Ascending aorta (tissue), 2 donors: ENCODE results near the gene ALOX15B. TPM values are rescaled to one million over a fixed set of nuclear protein-coding genes. Genes with fewer than 3 reads are reported as not detected.

Experiments used
- DNase-seq, 2 donors: peaks; one replicate each; pipeline ENCODE4 v3.0.0-alpha.2; 2019; ENCODE audit warnings: low spot score in 2 of 2
- H3K27ac ChIP-seq, 2 donors: fragments of 200-600 bp; sonication (generic); one replicate each; pipeline ENCODE4 v1.5.1; 2016 to 2017; ENCODE audit warnings: mild to moderate bottlenecking in 1 of 2
- H3K27me3 ChIP-seq: fragments of 200-600 bp; sonication (generic); one replicate; pipeline ENCODE4 v1.5.1; 2017
- H3K36me3 ChIP-seq, 2 donors: fragments of 200-600 bp; sonication (generic); one replicate each; pipeline ENCODE4 v1.5.1; 2016
- H3K4me1 ChIP-seq, 2 donors: fragments of 200-600 bp; sonication (generic); one replicate each; pipeline ENCODE4 v1.5.1; 2016 to 2017; ENCODE audit warnings: mild to moderate bottlenecking in 1 of 2
- H3K4me3 ChIP-seq, 2 donors: fragments of 200-600 bp; sonication (generic); one replicate each; pipeline ENCODE4 v1.5.1; 2016 to 2017; ENCODE audit warnings: mild to moderate bottlenecking in 1 of 2
- H3K9me3 ChIP-seq, 2 donors: fragments of 200-600 bp; sonication (generic); one replicate each; pipeline ENCODE4 v1.5.1; 2016
- intact Hi-C: fragments of 100-400 bp; cut with DNase I; formaldehyde crosslinking; loops from one replicate; pipeline ENCODE4 v1.15.1; 2023
- total RNA-seq: library from RNA; depleted of rRNA; stranded (reverse); fragments of >200 nt; gene quantifications from one replicate; pipeline ENCODE4 v1.1.0, GENCODE V29; 2016
- TF ChIP-seq, protein P1 (sequence below), 3 experiments: fragments of 200-600 bp in 2 of 3; fragments of 450-650 bp in 1 of 3; sonication (generic) in 2 of 3; IDR thresholded peaks; one replicate each; pipeline ENCODE4 v1.5.1; 2016 to 2019; ENCODE audit warnings: antibody characterized with exemption in 3 of 3, mild to moderate bottlenecking in 1 of 3, moderate library complexity in 1 of 3

ALOX15B gene
- total RNA-seq, 1 donor from 2014 or later, result 2.3 TPM

- Histone ChIP-seq H3K4me1 (no peaks in the 10 kb centered on the region), H3K4me3 (no peak overlapping the region), H3K27me3 (no peaks in the 10 kb centered on the region), H3K36me3 (no peaks in the 10 kb centered on the region), H3K9me3 (no peaks in the 10 kb centered on the region), H3K27ac (no peak overlapping the region)
- intact Hi-C loops, result no loop called here
- DNase-seq, result no peak
- TF ChIP-seq, protein P1, sequence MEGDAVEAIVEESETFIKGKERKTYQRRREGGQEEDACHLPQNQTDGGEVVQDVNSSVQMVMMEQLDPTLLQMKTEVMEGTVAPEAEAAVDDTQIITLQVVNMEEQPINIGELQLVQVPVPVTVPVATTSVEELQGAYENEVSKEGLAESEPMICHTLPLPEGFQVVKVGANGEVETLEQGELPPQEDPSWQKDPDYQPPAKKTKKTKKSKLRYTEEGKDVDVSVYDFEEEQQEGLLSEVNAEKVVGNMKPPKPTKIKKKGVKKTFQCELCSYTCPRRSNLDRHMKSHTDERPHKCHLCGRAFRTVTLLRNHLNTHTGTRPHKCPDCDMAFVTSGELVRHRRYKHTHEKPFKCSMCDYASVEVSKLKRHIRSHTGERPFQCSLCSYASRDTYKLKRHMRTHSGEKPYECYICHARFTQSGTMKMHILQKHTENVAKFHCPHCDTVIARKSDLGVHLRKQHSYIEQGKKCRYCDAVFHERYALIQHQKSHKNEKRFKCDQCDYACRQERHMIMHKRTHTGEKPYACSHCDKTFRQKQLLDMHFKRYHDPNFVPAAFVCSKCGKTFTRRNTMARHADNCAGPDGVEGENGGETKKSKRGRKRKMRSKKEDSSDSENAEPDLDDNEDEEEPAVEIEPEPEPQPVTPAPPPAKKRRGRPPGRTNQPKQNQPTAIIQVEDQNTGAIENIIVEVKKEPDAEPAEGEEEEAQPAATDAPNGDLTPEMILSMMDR (IDR thresholded peaks at IDR 0.05), result no peak
These were observed 43.1 kb upstream of the ALOX15B start for GRCh38 chr17:7995724-7996123.

DNA sequence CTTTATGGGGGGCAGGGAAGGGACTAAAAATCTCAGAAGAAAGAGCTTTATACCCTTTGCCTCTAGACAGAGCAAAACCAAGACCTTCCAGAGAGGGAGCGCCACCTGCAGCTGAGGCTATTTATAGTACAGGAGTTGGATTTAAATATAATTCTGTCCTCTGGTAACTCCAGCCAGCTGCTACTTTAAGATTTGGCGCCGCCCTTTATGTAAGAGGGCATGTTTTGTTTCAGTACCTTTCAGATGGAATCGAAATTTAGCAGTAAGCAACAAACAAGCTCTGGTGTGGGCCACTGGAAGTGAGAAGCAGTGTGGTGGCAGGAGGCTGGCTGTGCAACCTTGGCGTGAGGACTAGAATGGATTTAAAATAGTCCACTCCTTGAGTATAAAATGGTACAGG is 41.7 kb upstream of the ALOX15B start:
- no peaks in the 10 kb centered on the region for H3K27me3 ChIP-seq
- no peak for DNase-seq

DNA sequence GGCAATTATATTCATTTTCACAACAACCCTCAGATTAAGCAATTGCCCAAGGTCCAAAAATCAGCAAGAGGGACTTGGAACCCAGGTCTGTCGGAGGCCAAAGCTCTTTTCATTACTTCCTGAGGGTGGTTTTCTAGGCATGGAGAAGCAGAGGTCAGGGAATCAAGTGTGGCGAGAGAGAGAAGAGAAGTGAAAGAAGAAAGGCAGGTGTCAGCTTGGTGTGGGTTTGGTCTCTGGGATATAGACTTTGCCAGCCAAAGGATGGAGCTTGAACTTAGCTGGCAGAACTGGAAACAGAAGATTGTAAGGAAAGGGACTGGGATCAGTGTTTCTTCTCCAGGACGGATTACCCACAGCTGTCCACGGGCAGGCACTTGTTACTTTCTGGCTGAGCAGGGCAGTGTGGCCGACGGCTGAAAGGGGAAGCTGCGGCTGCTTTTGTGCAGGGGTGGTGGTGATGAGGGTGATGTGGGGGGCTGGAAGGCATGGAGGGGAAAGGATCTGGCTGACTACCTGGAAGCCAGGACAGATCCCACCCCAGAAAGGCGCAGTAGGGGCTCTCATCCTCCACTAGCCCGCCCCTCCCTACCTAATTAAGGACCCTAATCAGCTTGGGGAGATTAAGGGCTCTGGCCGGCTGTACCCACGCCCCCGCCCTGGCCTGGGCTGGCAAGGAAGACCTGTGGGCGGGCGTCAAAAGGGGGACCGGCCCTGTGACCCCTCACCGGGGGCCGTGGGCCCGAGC is 36.7 kb upstream of the ALOX15B start, which contains the start of gene GUCY2D:
Gene GUCY2D, plus strand, starts transcription at position 640 of the 745 bp plus-strand sequence. CDS start 433 bp downstream, outside the sequence.
- Histone ChIP-seq H3K36me3 (no peaks in the 10 kb centered on the region), H3K4me1 (peaks cover 8 to 12% of the 10 kb centered on the region in 2 donors), H3K9me3 (no peaks in the 10 kb centered on the region), H3K4me3 (peak within 1 kb of the TSS; percentile 7 to 54), H3K27me3 (peaks cover 14% of the 10 kb centered on the region), H3K27ac (no peak within 1 kb of the TSS)
- intact Hi-C loops, result no loop called here
- DNase-seq, result no peak
- TF ChIP-seq, protein P1 (IDR thresholded peaks at IDR 0.05), result no peak

More for the DNA sequence above, 41.7 kb upstream of the ALOX15B start:
- H3K27ac ChIP-seq, result no peak overlapping the region
- no peaks in the 10 kb centered on the region for H3K36me3 ChIP-seq
- TF ChIP-seq, protein P1 (IDR thresholded peaks at IDR 0.05), result peak in 2 of 3 experiments; percentile 11 to 21
- no peaks in the 10 kb centered on the region for H3K9me3 ChIP-seq
- H3K4me1 ChIP-seq, result no peaks in the 10 kb centered on the region
- intact Hi-C loops, result no loop called here
- no peak overlapping the region for H3K4me3 ChIP-seq

GRCh38 chr17:8002721-8003593 is 35.9 kb upstream of the ALOX15B start:
- H3K9me3 ChIP-seq, result no peaks in the 10 kb centered on the region
- DNase-seq, result no peak
- H3K27ac ChIP-seq, result no peak overlapping the region
- H3K36me3 ChIP-seq, result no peaks in the 10 kb centered on the region
- peak overlapping the region; percentile 7 to 54 for H3K4me3 ChIP-seq
- TF ChIP-seq, protein P1 (IDR thresholded peaks at IDR 0.05), result no peak
- peaks cover 8 to 12% of the 10 kb centered on the region in 2 donors for H3K4me1 ChIP-seq
- peaks cover 14% of the 10 kb centered on the region for H3K27me3 ChIP-seq
- intact Hi-C loops, result no loop called here

GRCh38 chr17:8003594-8004181 is 35.2 kb upstream of the ALOX15B start:
- intact Hi-C loops, result no loop called here
- Histone ChIP-seq H3K27ac (no peak overlapping the region), H3K4me3 (peak overlapping the region; percentile 7 to 54), H3K9me3 (no peaks in the 10 kb centered on the region), H3K36me3 (no peaks in the 10 kb centered on the region), H3K4me1 (peaks cover 8 to 12% of the 10 kb centered on the region in 2 donors), H3K27me3 (peaks cover 14% of the 10 kb centered on the region)
- no peak for DNase-seq
- TF ChIP-seq, protein P1 (IDR thresholded peaks at IDR 0.05), result no peak
